SK-N-SH (cell line): ENCODE measurements around the gene NDUFS7. TPM values are rescaled to one million over a fixed set of nuclear protein-coding genes. Genes with fewer than 3 reads are reported as not detected.

Experiments
- CTCF ChIA-PET: fragments of 300-600, 350-600 bp; formaldehyde crosslinking; extraction: SDS; loops from one replicate; lab custom pipeline; 2021; lab: Yijun Ruan, JAX
- POLR2A ChIA-PET: fragments of 350-600 bp; sonication (Branson Sonifier 250); formaldehyde crosslinking; extraction: SDS; loops from one replicate; lab custom pipeline; 2020; ENCODE audit warnings: antibody characterized with exemption, inconsistent platforms; lab: Yijun Ruan, JAX
- DNase-seq: peaks from one replicate; pipeline ENCODE4 v3.0.0; 2012
- H2AFZ ChIP-seq: fragments of 200-600 bp; sonication (generic); 2 replicates; pipeline ENCODE4 v1.8.1; 2016; ENCODE audit warnings: antibody characterized with exemption, mild to moderate bottlenecking, low read depth
- H3F3A ChIP-seq: fragments of 200-600 bp; sonication (generic); replicated peaks from 2 replicates; pipeline ENCODE3; 2016; ENCODE audit warnings: antibody characterized with exemption, mild to moderate bottlenecking; ENCODE audit not compliant: insufficient read depth
- H3K27ac ChIP-seq, 2 experiments: fragments of 200-500 bp in 1 of 2; fragments of 200-600 bp in 1 of 2; sonication (Bioruptor generic) in 1 of 2; sonication (generic), shearing (Covaris generic) in 1 of 2; 2 replicates each; pipeline versions ENCODE4 v1.5.1 to v1.6.1; 2014 to 2016; ENCODE audit warnings: low read depth in 2 of 2, inconsistent platforms in 1 of 2, low read length in 1 of 2, mild to moderate bottlenecking in 1 of 2, mixed read lengths in 1 of 2
- H3K27me3 ChIP-seq: fragments of 200-600 bp; sonication (generic), shearing (Covaris generic); 2 replicates; pipeline ENCODE4 v1.6.1; 2016; ENCODE audit warnings: mixed run types; ENCODE audit not compliant: insufficient read depth
- H3K36me3 ChIP-seq, 2 experiments: fragments of 200-500 bp in 1 of 2; fragments of 200-600 bp in 1 of 2; sonication (Bioruptor generic) in 1 of 2; sonication (generic) in 1 of 2; replicated peaks in 1 of 2; 2 replicates each; pipeline versions ENCODE3 to v1.5.1; 2014 to 2016; ENCODE audit warnings: low read length in 1 of 2, mild to moderate bottlenecking in 1 of 2; ENCODE audit not compliant: insufficient read depth in 2 of 2, control insufficient read depth in 1 of 2
- H3K4me1 ChIP-seq, 2 experiments: fragments of 200-500 bp in 1 of 2; fragments of 200-600 bp in 1 of 2; sonication (Bioruptor generic) in 1 of 2; sonication (generic), shearing (Covaris generic) in 1 of 2; 2 replicates each; pipeline versions ENCODE4 v1.5.1 to v1.6.1; 2014 to 2016; ENCODE audit warnings: low read depth in 1 of 2, low read length in 1 of 2, mixed run types in 1 of 2; ENCODE audit not compliant: insufficient read depth in 2 of 2, control insufficient read depth in 1 of 2
- H3K4me2 ChIP-seq: fragments of 200-600 bp; sonication (generic), shearing (Covaris generic); 2 replicates; pipeline ENCODE4 v1.6.1; 2017; ENCODE audit warnings: mixed run types
- H3K4me3 ChIP-seq, 2 experiments: fragments of 200-500 bp in 1 of 2; fragments of 200-600 bp in 1 of 2; sonication (Bioruptor generic) in 1 of 2; sonication (generic), shearing (Covaris generic) in 1 of 2; 2 replicates each; pipeline versions ENCODE4 v1.5.1 to v1.8.1; 2014 to 2016; ENCODE audit warnings: low read depth in 2 of 2, inconsistent platforms in 1 of 2, low read length in 1 of 2, mild to moderate bottlenecking in 1 of 2, mixed read lengths in 1 of 2, moderate library complexity in 1 of 2
- H3K79me2 ChIP-seq: fragments of 200-600 bp; sonication (generic); 2 replicates; pipeline ENCODE4 v1.8.1; 2017; ENCODE audit warnings: mild to moderate bottlenecking; ENCODE audit not compliant: insufficient read depth
- H3K9ac ChIP-seq: fragments of 200-600 bp; sonication (generic); 2 replicates; pipeline ENCODE4 v1.6.1; 2017; ENCODE audit warnings: mixed run types
- H3K9me2 ChIP-seq: fragments of 200-600 bp; sonication (generic); 2 replicates; pipeline ENCODE4 v1.6.1; 2017; ENCODE audit warnings: mixed run types
- H3K9me3 ChIP-seq: fragments of 200-600 bp; sonication (generic); 2 replicates; pipeline ENCODE4 v1.6.1; 2017; ENCODE audit warnings: mixed run types, mild to moderate bottlenecking, moderate library complexity
- H4K20me1 ChIP-seq: fragments of 200-600 bp; sonication (generic); 2 replicates; pipeline ENCODE4 v1.6.1; 2017; ENCODE audit warnings: mild to moderate bottlenecking, mixed run types; ENCODE audit not compliant: insufficient read depth
- ELF1 ChIP-seq: IDR thresholded peaks from 2 replicates; pipeline ENCODE4 v1.4.0; 2012
- EP300 ChIP-seq, 2 experiments: IDR thresholded peaks; 2 replicates each; pipeline versions ENCODE4 v1.4.0 to v1.6.1; 2012; ENCODE audit warnings: borderline replicate concordance in 1 of 2, low read depth in 1 of 2, low read length in 1 of 2
- EZH2phosphoT487 ChIP-seq: fragments of 200-600 bp; sonication (generic); IDR thresholded peaks from 2 replicates; pipeline ENCODE4 v1.6.1; 2017; ENCODE audit warnings: low read depth, mixed run types, mild to moderate bottlenecking, antibody characterized with exemption, moderate library complexity, borderline replicate concordance
- FOSL2 ChIP-seq: IDR thresholded peaks from 2 replicates; pipeline ENCODE4 v1.4.0; 2012; ENCODE audit warnings: low read depth, mild to moderate bottlenecking, moderate library complexity, borderline replicate concordance
- FOXM1 ChIP-seq: IDR thresholded peaks from 2 replicates; pipeline ENCODE4 v1.4.0; 2012; ENCODE audit warnings: low read depth, mild to moderate bottlenecking
- MAX ChIP-seq: IDR thresholded peaks from 2 replicates; pipeline ENCODE4 v1.4.0; 2012; ENCODE audit warnings: low read depth
- NFIC ChIP-seq: IDR thresholded peaks from 2 replicates; pipeline ENCODE4 v1.4.0; 2012; ENCODE audit warnings: borderline replicate concordance
- POLR2AphosphoS5 ChIP-seq: IDR thresholded peaks from 2 replicates; pipeline ENCODE4 v1.6.1; 2012; ENCODE audit warnings: low read depth, low read length
- RCOR1 ChIP-seq: fragments of 150-350 bp; IDR thresholded peaks from 2 replicates; pipeline ENCODE4 v1.6.1; 2017; ENCODE audit warnings: antibody characterized with exemption, low read length
- RXRA ChIP-seq: IDR thresholded peaks from 2 replicates; pipeline ENCODE4 v1.4.0; 2012; ENCODE audit warnings: low read depth, mild to moderate bottlenecking, borderline replicate concordance
- SMC3 ChIP-seq: IDR thresholded peaks from 2 replicates; pipeline ENCODE4 v1.6.1; 2012; ENCODE audit warnings: low read depth, low read length, improper control_type of control experiment
- TAF1 ChIP-seq: IDR thresholded peaks from 2 replicates; pipeline ENCODE4 v1.6.1; 2012; ENCODE audit warnings: low read depth, mild to moderate bottlenecking, low read length, moderate library complexity, borderline replicate concordance
- TCF12 ChIP-seq: IDR thresholded peaks from 2 replicates; pipeline ENCODE4 v1.4.0; 2012
- YY1 ChIP-seq: IDR thresholded peaks from 2 replicates; pipeline ENCODE4 v1.4.0; 2012; ENCODE audit warnings: low read depth, mild to moderate bottlenecking
- ZBTB33 ChIP-seq: IDR thresholded peaks from 2 replicates; pipeline ENCODE4 v1.4.0; 2012; ENCODE audit warnings: low read depth, borderline replicate concordance
- WGBS: methylation state at CpG from one replicate; pipeline ENCODE4 v1.1.6; 2017; ENCODE audit warnings: low lambda C conversion rate; 5-methylcytosine and 5-hydroxymethylcytosine counted together
- polyA plus RNA-seq, 3 experiments: library from polyadenylated mRNA; depleted of rRNA; stranded (reverse); fragments of >200 nt; gene quantifications; 2 replicates each; pipeline ENCODE4 v1.2.3, GENCODE V29; 2012
- TF ChIP-seq, protein P1 (sequence below): IDR thresholded peaks from 2 replicates; pipeline ENCODE4; 2012

NDUFS7 gene
- polyA plus RNA-seq, 1 of the 3 experiments (the other 2 are of a cell fraction), result 66.4 TPM

DNA sequence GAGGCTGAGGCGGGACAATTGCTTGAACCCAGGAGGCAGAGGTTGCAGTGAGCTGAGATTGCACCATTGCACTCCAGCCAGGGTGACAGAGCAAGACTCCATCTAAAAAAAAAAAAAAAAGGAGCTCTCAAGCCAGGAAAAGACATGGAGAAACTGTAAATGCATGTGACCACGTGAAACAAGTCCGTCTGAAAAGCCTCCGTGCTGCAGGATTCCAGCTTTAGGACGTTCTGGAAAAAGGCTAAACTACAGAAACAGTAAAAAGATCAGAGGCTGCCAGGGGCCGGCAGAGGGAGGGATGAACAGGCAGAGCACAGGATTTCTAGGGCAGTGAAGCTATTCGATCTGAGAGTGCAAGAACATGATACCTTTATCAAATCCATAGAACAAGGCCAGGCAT, 40.7 kb upstream of the NDUFS7 start:
- DNase-seq, result no peak
- no peaks in the 10 kb centered on the region for H3K9me3 ChIP-seq
- ChIA-PET CTCF (interaction anchor here (1.5 kb wide), 1 partner anchor 27 kb away, joined by 6 read pairs; no protein-coding TSS in a partner anchor), POLR2A (no interaction called here)
- no peaks in the 10 kb centered on the region for H3K36me3 ChIP-seq
- no peaks in the 10 kb centered on the region for H3K9me2 ChIP-seq
- H3K4me3 ChIP-seq, result no peak overlapping the region
- no peaks in the 10 kb centered on the region for H3K4me1 ChIP-seq
- H3K27me3 ChIP-seq, result no peaks in the 10 kb centered on the region
- H3K9ac ChIP-seq, result no peak overlapping the region
- WGBS, result 50% methylated on average over 7 of the region's 7 CpGs
- no peak for TF ChIP-seq ZBTB33
- no peak for TF ChIP-seq RXRA
- no peak for TF ChIP-seq NFIC
- TF ChIP-seq FOSL2, result no peak
- TF ChIP-seq EZH2phosphoT487, result no peak
- TF ChIP-seq FOXM1, result no peak
- no peak for TF ChIP-seq POLR2AphosphoS5
- no peak for TF ChIP-seq ELF1
- TF ChIP-seq TCF12, result no peak
- TF ChIP-seq TAF1, result no peak
- TF ChIP-seq SMC3, result no peak
- TF ChIP-seq MAX, result no peak
- TF ChIP-seq EP300 (IDR thresholded peaks at IDR 0.05; ENCODE audit: borderline replicate concordance in 1 of 2, low read depth in 1 of 2, low read length in 1 of 2), result no peak
- TF ChIP-seq RCOR1, result no peak
- no peak for TF ChIP-seq YY1
- no peak overlapping the region for H3K27ac ChIP-seq
- H3K79me2 ChIP-seq, result no peaks in the 10 kb centered on the region
- H3K4me2 ChIP-seq, result no peak overlapping the region
- no peaks in the 10 kb centered on the region for H3F3A ChIP-seq
- no peaks in the 10 kb centered on the region for H4K20me1 ChIP-seq
- no peak overlapping the region for H2AFZ ChIP-seq

- peaks cover 1% of the 10 kb centered on the region for H3F3A ChIP-seq
- no peaks in the 10 kb centered on the region for H4K20me1 ChIP-seq
- 87% methylated on average over 17 of the region's 18 CpGs for WGBS
- CTCF ChIA-PET, result interaction anchor here (0.5 to 1.5 kb wide), 6 partner anchors 10 to 236 kb away, joined by 3 to 5 read pairs (median 4); no protein-coding TSS in a partner anchor
- DNase-seq, result no peak
- no peak overlapping the region for H3K27ac ChIP-seq
- no peaks in the 10 kb centered on the region for H3K27me3 ChIP-seq
- POLR2A ChIA-PET, result no interaction called here
- H3K4me3 ChIP-seq, result no peak overlapping the region
- no peaks in the 10 kb centered on the region for H3K9me3 ChIP-seq
- no peaks in the 10 kb centered on the region for H3K36me3 ChIP-seq
- no peak overlapping the region for H3K4me2 ChIP-seq
- H3K9me2 ChIP-seq, result no peaks in the 10 kb centered on the region
- no peaks in the 10 kb centered on the region for H3K79me2 ChIP-seq
- TF ChIP-seq RCOR1 (no peak), RXRA (no peak)
- TF ChIP-seq, protein P1, sequence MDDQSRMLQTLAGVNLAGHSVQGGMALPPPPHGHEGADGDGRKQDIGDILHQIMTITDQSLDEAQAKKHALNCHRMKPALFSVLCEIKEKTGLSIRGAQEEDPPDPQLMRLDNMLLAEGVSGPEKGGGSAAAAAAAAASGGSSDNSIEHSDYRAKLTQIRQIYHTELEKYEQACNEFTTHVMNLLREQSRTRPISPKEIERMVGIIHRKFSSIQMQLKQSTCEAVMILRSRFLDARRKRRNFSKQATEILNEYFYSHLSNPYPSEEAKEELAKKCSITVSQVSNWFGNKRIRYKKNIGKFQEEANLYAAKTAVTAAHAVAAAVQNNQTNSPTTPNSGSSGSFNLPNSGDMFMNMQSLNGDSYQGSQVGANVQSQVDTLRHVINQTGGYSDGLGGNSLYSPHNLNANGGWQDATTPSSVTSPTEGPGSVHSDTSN, result no peak
- peaks cover 0 to 14% of the 10 kb centered on the region in 2 experiments; a peak in 2 of 4 replicates for H3K4me1 ChIP-seq
- H2AFZ ChIP-seq, result no peak overlapping the region
- no peak overlapping the region for H3K9ac ChIP-seq
These were observed 34.5 kb upstream of the NDUFS7 start for GRCh38 chr19:1349211-1349610.
